GM20000 (cell line): ENCODE data around the gene LILRA1.

ENCODE experiments used
- DNase-seq: peaks from one replicate; pipeline ENCODE4 v3.0.0; 2012; ENCODE audit warnings: low spot score
- CTCF ChIP-seq: IDR thresholded peaks from 2 replicates; pipeline ENCODE4 v1.5.1; 2012; ENCODE audit warnings: mild to moderate bottlenecking, control low read depth; ENCODE audit errors: extremely low read depth, missing control alignments

LILRA1 gene

GRCh38 chr19:54607785-54608150, 14.3 kb downstream of the LILRA1 start:
- TF ChIP-seq CTCF: no peak
- no peak for DNase-seq

GRCh38 chr19:54608205-54608604, 14.8 kb downstream of the LILRA1 start:
- no peak for DNase-seq
- no peak for TF ChIP-seq CTCF

GRCh38 chr19:54608792-54609191, 15.4 kb downstream of the LILRA1 start:
- no peak for TF ChIP-seq CTCF
- no peak for DNase-seq

- no peak for TF ChIP-seq CTCF
- no peak for DNase-seq
These were observed 15.9 kb downstream of the LILRA1 start for GRCh38 chr19:54609356-54609791.

GRCh38 chr19:54612428-54612827, 19.0 kb downstream of the LILRA1 start:
- DNase-seq: no peak
- no peak for TF ChIP-seq CTCF

- no peak for DNase-seq
- no peak for TF ChIP-seq CTCF
These were observed 21.3 kb downstream of the LILRA1 start for GRCh38 chr19:54614726-54615125.

GRCh38 chr19:54616057-54616456, 22.6 kb downstream of the LILRA1 start:
- DNase-seq: no peak
- no peak for TF ChIP-seq CTCF
